ENCODE data around the gene MOB3C. TPM values are rescaled to one million over a fixed set of nuclear protein-coding genes. Genes with fewer than 3 reads are reported as not detected.

The MOB3C gene
- polyA plus RNA-seq, 1 donor (not counting 4 experiments of a cell fraction or from before 2014, with no cell fraction given): 18.4 TPM

GRCh38 chr1:46569884-46570725 is 46.5 kb downstream of the MOB3C start:
- H3K4me2 ChIP-seq (ENCODE audit: control insufficient read depth, extremely low read depth, insufficient read depth, low read depth, low read length): no peak overlapping the region
- no peaks in the 10 kb centered on the region for H3K9me1 ChIP-seq (ENCODE audit: control insufficient read depth, extremely low read depth, insufficient read depth, low read length)
- no peak overlapping the region for H3K27ac ChIP-seq (ENCODE audit: control insufficient read depth, insufficient read depth, low read length)
- FAIRE-seq: no peak
- DNase-seq (ENCODE audit: low read depth, low spot score): no peak
- H3K9ac ChIP-seq (ENCODE audit: control insufficient read depth, extremely low read depth, insufficient read depth, low read length): no peak overlapping the region
- H3K36me3 ChIP-seq (ENCODE audit: control insufficient read depth in 2 of 2, extremely low read depth in 1 of 2, insufficient read depth in 2 of 2, low read length in 2 of 2): peaks cover 20 to 24% of the 10 kb centered on the region in 2 experiments
- H2AFZ ChIP-seq (ENCODE audit: control insufficient read depth, low read length): no peak overlapping the region
- H3K27me3 ChIP-seq (ENCODE audit: control insufficient read depth, extremely low read depth, insufficient read depth, low read length): no peaks in the 10 kb centered on the region
- no peaks in the 10 kb centered on the region for H4K20me1 ChIP-seq (ENCODE audit: control insufficient read depth, extremely low read depth, insufficient read depth, low read length)
- no peaks in the 10 kb centered on the region for H3K79me2 ChIP-seq (ENCODE audit: control insufficient read depth, insufficient read depth, low read length)
- peaks cover 4% of the 10 kb centered on the region for H3K4me1 ChIP-seq (ENCODE audit: control insufficient read depth, extremely low read depth, insufficient read depth, low read length)
- H3K4me3 ChIP-seq (ENCODE audit: control insufficient read depth in 2 of 3, extremely low read depth in 1 of 3, insufficient read depth in 2 of 3, low read depth in 1 of 3, low read length in 3 of 3): no peak overlapping the region
- TF ChIP-seq CTCF (optimal IDR thresholded peaks at IDR 0.05 in 1 of 3, IDR thresholded peaks at IDR 0.05 in 1 of 3, conservative IDR thresholded peaks at IDR 0.05 in 1 of 3; ENCODE audit: extremely low read depth in 1 of 3, insufficient read depth in 2 of 3, low read length in 3 of 3): no peak
- TF ChIP-seq EZH2 (IDR thresholded peaks at IDR 0.05; ENCODE audit: low read length): no peak
- dilution Hi-C loops (cut with MboI; ENCODE audit: extremely low pct_ligation_motif_present, low sequenced_read_pairs): no loop called here
- no peaks in the 10 kb centered on the region for H3K9me3 ChIP-seq (ENCODE audit: control insufficient read depth, low read depth, low read length)

GRCh38 chr1:46569116-46569515 is 47.5 kb downstream of the MOB3C start:
- Histone ChIP-seq H3K9me1 (ENCODE audit: control insufficient read depth, extremely low read depth, insufficient read depth, low read length) (no peaks in the 10 kb centered on the region), H3K4me3 (ENCODE audit: control insufficient read depth in 2 of 3, extremely low read depth in 1 of 3, insufficient read depth in 2 of 3, low read depth in 1 of 3, low read length in 3 of 3) (no peak overlapping the region), H3K27ac (ENCODE audit: control insufficient read depth, insufficient read depth, low read length) (no peak overlapping the region), H3K9me3 (ENCODE audit: control insufficient read depth, low read depth, low read length) (no peaks in the 10 kb centered on the region), H2AFZ (ENCODE audit: control insufficient read depth, low read length) (no peak overlapping the region), H3K9ac (ENCODE audit: control insufficient read depth, extremely low read depth, insufficient read depth, low read length) (no peak overlapping the region), H3K27me3 (ENCODE audit: control insufficient read depth, extremely low read depth, insufficient read depth, low read length) (no peaks in the 10 kb centered on the region), H3K36me3 (ENCODE audit: control insufficient read depth in 2 of 2, extremely low read depth in 1 of 2, insufficient read depth in 2 of 2, low read length in 2 of 2) (peaks cover 24 to 28% of the 10 kb centered on the region in 2 experiments), H3K4me1 (ENCODE audit: control insufficient read depth, extremely low read depth, insufficient read depth, low read length) (peaks cover 4% of the 10 kb centered on the region), H4K20me1 (ENCODE audit: control insufficient read depth, extremely low read depth, insufficient read depth, low read length) (no peaks in the 10 kb centered on the region), H3K4me2 (ENCODE audit: control insufficient read depth, extremely low read depth, insufficient read depth, low read depth, low read length) (no peak overlapping the region), H3K79me2 (ENCODE audit: control insufficient read depth, insufficient read depth, low read length) (no peaks in the 10 kb centered on the region)
- FAIRE-seq (no peak), DNase-seq (ENCODE audit: low read depth, low spot score) (no peak)
- dilution Hi-C loops (cut with MboI; ENCODE audit: extremely low pct_ligation_motif_present, low sequenced_read_pairs): no loop called here
- no peak for TF ChIP-seq CTCF (optimal IDR thresholded peaks at IDR 0.05 in 1 of 3, IDR thresholded peaks at IDR 0.05 in 1 of 3, conservative IDR thresholded peaks at IDR 0.05 in 1 of 3; ENCODE audit: extremely low read depth in 1 of 3, insufficient read depth in 2 of 3, low read length in 3 of 3)
- no peak for TF ChIP-seq EZH2 (IDR thresholded peaks at IDR 0.05; ENCODE audit: low read length)
